Fibroblast of villous mesenchyme (primary cell): ENCODE results near the gene TRUB1. TPM values are rescaled to one million over a fixed set of nuclear protein-coding genes. Genes with fewer than 3 reads are reported as not detected.
A peak's percentile ranks its signal among the peaks of the same experiment; 100 is the strongest.

Experiments
- DNase-seq: peaks from one replicate; pipeline ENCODE4 v3.0.0-alpha.2; 2010; ENCODE audit warnings: low read depth
- H3K4me3 ChIP-seq: 2 replicates; pipeline ENCODE4 v1.5.1; 2011; ENCODE audit warnings: low read depth, mild to moderate bottlenecking, low read length
- total RNA-seq: library from RNA; depleted of rRNA; stranded (reverse); fragments of >200 nt; gene quantifications from 2 replicates; pipeline ENCODE4 v1.2.3, GENCODE V29; 2012
- TF ChIP-seq, protein P1 (sequence below): IDR thresholded peaks from 2 replicates; pipeline ENCODE4 v1.5.1; 2012; ENCODE audit warnings: low read depth, mild to moderate bottlenecking, low read length; ENCODE audit not compliant: insufficient read depth

Gene TRUB1
- total RNA-seq, 1 donor = 42.3 TPM

- no peak overlapping the region for H3K4me3 ChIP-seq
- peak; percentile 25 for DNase-seq
These were observed 35.8 kb upstream of the TRUB1 start for GRCh38 chr10:114902151-114902550.

GRCh38 chr10:114905450-114905849 lies 32.5 kb upstream of the TRUB1 start:
- DNase-seq = peak; percentile 15
- TF ChIP-seq, protein P1, sequence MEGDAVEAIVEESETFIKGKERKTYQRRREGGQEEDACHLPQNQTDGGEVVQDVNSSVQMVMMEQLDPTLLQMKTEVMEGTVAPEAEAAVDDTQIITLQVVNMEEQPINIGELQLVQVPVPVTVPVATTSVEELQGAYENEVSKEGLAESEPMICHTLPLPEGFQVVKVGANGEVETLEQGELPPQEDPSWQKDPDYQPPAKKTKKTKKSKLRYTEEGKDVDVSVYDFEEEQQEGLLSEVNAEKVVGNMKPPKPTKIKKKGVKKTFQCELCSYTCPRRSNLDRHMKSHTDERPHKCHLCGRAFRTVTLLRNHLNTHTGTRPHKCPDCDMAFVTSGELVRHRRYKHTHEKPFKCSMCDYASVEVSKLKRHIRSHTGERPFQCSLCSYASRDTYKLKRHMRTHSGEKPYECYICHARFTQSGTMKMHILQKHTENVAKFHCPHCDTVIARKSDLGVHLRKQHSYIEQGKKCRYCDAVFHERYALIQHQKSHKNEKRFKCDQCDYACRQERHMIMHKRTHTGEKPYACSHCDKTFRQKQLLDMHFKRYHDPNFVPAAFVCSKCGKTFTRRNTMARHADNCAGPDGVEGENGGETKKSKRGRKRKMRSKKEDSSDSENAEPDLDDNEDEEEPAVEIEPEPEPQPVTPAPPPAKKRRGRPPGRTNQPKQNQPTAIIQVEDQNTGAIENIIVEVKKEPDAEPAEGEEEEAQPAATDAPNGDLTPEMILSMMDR = peak; percentile 3
- no peak overlapping the region for H3K4me3 ChIP-seq

More at GRCh38 chr10:114902151-114902550, 35.8 kb upstream of the TRUB1 start:
- TF ChIP-seq, protein P1 = no peak

- H3K4me3 ChIP-seq = no peak overlapping the region
- DNase-seq = no peak
- TF ChIP-seq, protein P1 = no peak
These were observed 31.0 kb upstream of the TRUB1 start for GRCh38 chr10:114906981-114907380.

DNA sequence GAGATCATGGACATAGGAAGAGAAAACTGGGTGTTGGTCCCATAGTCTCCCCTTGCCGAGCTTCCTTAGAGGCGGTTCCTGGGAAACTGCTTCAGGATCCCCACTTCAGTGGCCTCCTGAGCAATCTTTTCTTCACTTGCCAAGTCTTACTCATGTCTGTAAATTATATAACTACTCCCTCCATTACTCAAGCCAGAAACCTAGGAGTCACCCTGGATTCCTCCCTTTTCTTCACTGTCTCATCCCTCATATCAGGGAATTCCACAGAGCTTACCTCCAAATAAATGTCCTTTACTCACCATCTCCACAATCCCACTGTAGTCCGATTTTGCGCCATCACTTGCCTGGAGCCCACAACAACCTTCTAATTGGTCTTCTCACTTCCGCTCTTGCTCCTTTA lies 29.1 kb upstream of the TRUB1 start:
- DNase-seq = no peak
- TF ChIP-seq, protein P1 = no peak
- H3K4me3 ChIP-seq = no peak overlapping the region

DNA sequence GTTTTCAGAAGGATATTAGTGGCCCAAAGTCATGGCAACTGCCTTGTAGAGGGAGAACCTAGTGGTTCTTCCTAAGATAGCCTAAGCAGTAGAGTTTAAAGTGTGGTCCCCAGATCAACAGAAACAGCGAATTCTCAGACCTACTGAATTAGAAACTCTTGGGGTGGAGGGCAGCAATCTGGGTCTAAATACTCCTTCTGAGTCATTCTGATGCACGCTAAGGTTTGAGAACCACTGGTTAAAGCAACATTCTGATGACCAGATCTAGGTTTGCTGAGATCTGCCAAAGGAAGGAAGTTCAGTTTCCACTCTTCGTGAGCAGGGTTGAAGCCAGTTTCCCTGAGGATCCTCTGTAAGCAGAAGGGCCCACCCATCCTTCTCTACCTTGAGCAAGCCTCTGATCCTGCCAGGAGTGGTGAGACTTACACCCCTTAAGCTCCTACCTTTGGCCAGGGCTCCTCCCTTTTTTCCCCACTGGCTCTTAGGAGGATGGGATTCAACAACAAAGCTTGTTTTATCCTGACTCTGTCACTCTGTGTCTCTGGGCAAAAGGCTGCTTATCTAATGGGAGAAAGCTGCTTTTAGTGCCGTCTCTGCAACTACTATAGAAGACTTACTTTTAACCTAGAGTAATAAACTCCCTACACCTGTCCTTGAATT lies 26.8 kb upstream of the TRUB1 start:
- no peak for DNase-seq
- TF ChIP-seq, protein P1 = no peak

GRCh38 chr10:114911801-114912469 lies 26.1 kb upstream of the TRUB1 start:
- TF ChIP-seq, protein P1 = no peak
- no peak overlapping the region for H3K4me3 ChIP-seq
- no peak for DNase-seq

More for the DNA sequence above, 26.8 kb upstream of the TRUB1 start:
- no peak overlapping the region for H3K4me3 ChIP-seq

GRCh38 chr10:114912470-114912859 lies 25.5 kb upstream of the TRUB1 start:
- TF ChIP-seq, protein P1 = no peak
- no peak for DNase-seq

More at GRCh38 chr10:114912470-114912859, 25.5 kb upstream of the TRUB1 start:
- no peak overlapping the region for H3K4me3 ChIP-seq
